Liver (tissue), 9 donors: ENCODE results near the gene ALG10B. TPM values are rescaled to one million over a fixed set of nuclear protein-coding genes. Genes with fewer than 3 reads are reported as not detected.
"Not testable (repeated sequence)": the region's sequence is repeated elsewhere in the genome, so short reads cannot be mapped to it uniquely, and the experiment has no call there.

Source experiments
- DNase-seq: peaks from one replicate; pipeline ENCODE4 v3.0.0-alpha.2; 2017; ENCODE audit warnings: low spot score
- H3K27ac ChIP-seq, 2 donors: one replicate each; pipeline ENCODE4 v1.7.0; 2013; ENCODE audit warnings: inconsistent platforms in 2 of 2, low read length in 2 of 2, control low read depth in 1 of 2, low read depth in 1 of 2, mild to moderate bottlenecking in 1 of 2
- H3K27me3 ChIP-seq, 4 donors: one replicate each; pipeline versions ENCODE4 v1.6.1 to v1.7.0; 2013; ENCODE audit warnings: low read length in 3 of 4, inconsistent platforms in 1 of 4, mild to moderate bottlenecking in 1 of 4, moderate library complexity in 1 of 4; ENCODE audit not compliant: control insufficient read depth in 4 of 4, insufficient read depth in 4 of 4
- H3K36me3 ChIP-seq, 4 donors: one replicate each; pipeline versions ENCODE4 v1.6.1 to v1.7.0; 2013; ENCODE audit warnings: low read length in 3 of 4, mild to moderate bottlenecking in 3 of 4, low read depth in 1 of 4, moderate library complexity in 1 of 4; ENCODE audit not compliant: control insufficient read depth in 4 of 4, insufficient read depth in 3 of 4
- H3K4me1 ChIP-seq, 4 donors: one replicate each; pipeline versions ENCODE4 v1.6.1 to v1.7.0; 2013; ENCODE audit warnings: low read length in 3 of 4, mild to moderate bottlenecking in 3 of 4, moderate library complexity in 1 of 4; ENCODE audit not compliant: control insufficient read depth in 4 of 4, insufficient read depth in 4 of 4
- H3K4me3 ChIP-seq, 3 donors: one replicate each; pipeline versions ENCODE4 v1.6.1 to v1.7.0; 2013; ENCODE audit warnings: low read length in 3 of 3, control low read depth in 1 of 3, low read depth in 1 of 3, mild to moderate bottlenecking in 1 of 3
- H3K9ac ChIP-seq, 2 donors: one replicate each; pipeline ENCODE4 v1.7.0; 2013; ENCODE audit warnings: low read length in 2 of 2, mild to moderate bottlenecking in 2 of 2, moderate library complexity in 2 of 2, control low read depth in 1 of 2, low read depth in 1 of 2
- H3K9me3 ChIP-seq, 4 donors: one replicate each; pipeline versions ENCODE4 v1.6.1 to v1.7.0; 2013; ENCODE audit warnings: low read length in 3 of 4; ENCODE audit not compliant: control insufficient read depth in 4 of 4
- ATF3 ChIP-seq: IDR thresholded peaks from 2 replicates; pipeline ENCODE4 v1.6.1; 2016; ENCODE audit warnings: antibody characterized with exemption
- FOXA2 ChIP-seq: IDR thresholded peaks from 2 replicates; pipeline ENCODE4 v1.6.1; 2016; ENCODE audit warnings: antibody characterized with exemption
- GABPA ChIP-seq, 2 donors: IDR thresholded peaks in 1 of 2; conservative IDR thresholded peaks in 1 of 2; 2 replicates each; pipeline ENCODE4 v1.6.1; 2016; ENCODE audit warnings: antibody characterized with exemption in 2 of 2, mild to moderate bottlenecking in 1 of 2, moderate library complexity in 1 of 2
- HNF4G ChIP-seq: IDR thresholded peaks from 2 replicates; pipeline ENCODE4 v1.6.1; 2016; ENCODE audit warnings: antibody characterized with exemption
- JUND ChIP-seq, 2 donors: IDR thresholded peaks; 2 replicates each; pipeline ENCODE4 v1.6.1; 2016; ENCODE audit warnings: antibody characterized with exemption in 2 of 2
- MAX ChIP-seq: IDR thresholded peaks from 2 replicates; pipeline ENCODE4 v1.6.1; 2016; ENCODE audit warnings: antibody characterized with exemption
- NR2F2 ChIP-seq: IDR thresholded peaks from 2 replicates; pipeline ENCODE4 v1.6.1; 2016; ENCODE audit warnings: antibody characterized with exemption
- RAD21 ChIP-seq, 2 donors: IDR thresholded peaks; 2 replicates each; pipeline ENCODE4 v1.6.1; 2016; ENCODE audit warnings: antibody characterized with exemption in 2 of 2, mild to moderate bottlenecking in 2 of 2
- REST ChIP-seq: IDR thresholded peaks from 2 replicates; pipeline ENCODE4 v1.6.1; 2016; ENCODE audit warnings: antibody characterized with exemption, mild to moderate bottlenecking
- TAF1 ChIP-seq: conservative IDR thresholded peaks from 2 replicates; pipeline ENCODE4 v1.6.1; 2016; ENCODE audit warnings: antibody characterized with exemption, mild to moderate bottlenecking
- ZBTB33 ChIP-seq: IDR thresholded peaks from 2 replicates; pipeline ENCODE4 v1.6.1; 2016; ENCODE audit warnings: antibody characterized with exemption
- WGBS: extraction: QIAGEN DNeasy Blood & Tissue Kit; methylation state at CpG from one replicate; pipeline ENCODE4 v1.1.7; 2013; 5-methylcytosine and 5-hydroxymethylcytosine counted together
- polyA plus RNA-seq, 2 donors: library from polyadenylated mRNA; stranded (reverse) in 1 of 2; unstranded in 1 of 2; fragments of 200-250 nt in 1 of 2; fragments of >200 nt in 1 of 2; fragmentation: Nextera tagmentation in 1 of 2; extraction: Ambion mirVana in 1 of 2; gene quantifications; one replicate each; pipeline versions ENCODE4 v1.2.1 to v1.2.3, GENCODE V29; 2013 to 2015
- total RNA-seq, 2 donors: library from RNA; depleted of rRNA; stranded (reverse); fragments of >200 nt; gene quantifications; one replicate each; pipeline ENCODE4 v1.2.3, GENCODE V29; 2014
- donor health status: healthy.
- donor health status: healthy.
- donor health status: healthy.
- donor health status: healthy.
- donor health status: healthy.

The ALG10B gene
- total and polyA plus RNA-seq, 4 donors: 1.2 to 3.3 (median 2.5) TPM

- H3K4me1 ChIP-seq: no peaks in the 10 kb centered on the region
- DNase-seq: no peak
- H3K9ac ChIP-seq: no peak overlapping the region
- H3K9me3 ChIP-seq: no peaks in the 10 kb centered on the region
- TF ChIP-seq ZBTB33 (no peak), RAD21 (IDR thresholded peaks at IDR 0.05) (no peak), MAX (no peak), NR2F2 (no peak), REST (no peak), TAF1 (no peak), HNF4G (no peak)
- H3K4me3 ChIP-seq: no peak overlapping the region
- no peaks in the 10 kb centered on the region for H3K36me3 ChIP-seq
- H3K27ac ChIP-seq: no peak overlapping the region
- 91% methylated on average over 1 of the region's 1 CpG for WGBS
- no peaks in the 10 kb centered on the region for H3K27me3 ChIP-seq
Measured at GRCh38 chr12:38332814-38333213, 16.2 kb downstream of the ALG10B start.

- Histone ChIP-seq H3K27ac (no peak overlapping the region), H3K27me3 (no peaks in the 10 kb centered on the region), H3K4me1 (no peaks in the 10 kb centered on the region), H3K4me3 (no peak overlapping the region), H3K9me3 (no peaks in the 10 kb centered on the region), H3K36me3 (no peaks in the 10 kb centered on the region), H3K9ac (no peak overlapping the region)
- WGBS: 50% methylated on average over 3 of the region's 3 CpGs
- no peak for DNase-seq
- TF ChIP-seq GABPA (IDR thresholded peaks at IDR 0.05 in 1 of 2, conservative IDR thresholded peaks at IDR 0.05 in 1 of 2) (no peak), REST (no peak), ZBTB33 (no peak), JUND (IDR thresholded peaks at IDR 0.05) (no peak), FOXA2 (no peak), ATF3 (no peak)
Measured at GRCh38 chr12:38342444-38342843, 25.9 kb downstream of the ALG10B start.

- H3K27me3 ChIP-seq, H3K4me3 ChIP-seq, DNase-seq, H3K9me3 ChIP-seq, H3K27ac ChIP-seq, H3K4me1 ChIP-seq, H3K9ac ChIP-seq, H3K36me3 ChIP-seq: not testable (repeated sequence)
- 69% methylated on average over 4 of the region's 4 CpGs for WGBS
Measured at GRCh38 chr12:38343256-38343655, 26.7 kb downstream of the ALG10B start.

GRCh38 chr12:38343916-38344315, 27.3 kb downstream of the ALG10B start:
- WGBS: 62% methylated on average over 1 of the region's 1 CpG

More at GRCh38 chr12:38343916-38344315, 27.3 kb downstream of the ALG10B start:
- not testable (repeated sequence) for H3K27ac ChIP-seq, H3K4me1 ChIP-seq, H3K4me3 ChIP-seq, H3K36me3 ChIP-seq, H3K27me3 ChIP-seq, H3K9ac ChIP-seq, H3K9me3 ChIP-seq, DNase-seq
